Cardiac muscle cell (in vitro differentiated cells and primary cell): Measurements from ENCODE around the gene ACSBG1. TPM values are rescaled to one million over a fixed set of nuclear protein-coding genes. Genes with fewer than 3 reads are reported as not detected.
"Not testable (repeated sequence)": the region's sequence is repeated elsewhere in the genome, so short reads cannot be mapped to it uniquely, and the experiment has no call there.

Source experiments
- DNase-seq, 2 donors: peaks; one replicate each; pipeline versions ENCODE4 v3.0.0 to v3.0.0-alpha.2; 2010 to 2017; ENCODE audit warnings: low read depth in 1 of 2, low spot score in 1 of 2
- H3K27ac ChIP-seq: fragments of 200-600 bp; sonication (generic); 2 replicates; pipeline ENCODE4 v1.5.1; 2016
- H3K27me3 ChIP-seq: fragments of 200-600 bp; sonication (generic); 2 replicates; pipeline ENCODE4 v1.6.0; 2016; ENCODE audit warnings: control low read depth
- H3K36me3 ChIP-seq: fragments of 200-600 bp; sonication (generic); 2 replicates; pipeline ENCODE4 v1.5.1; 2016; ENCODE audit warnings: control low read depth
- H3K4me1 ChIP-seq: fragments of 200-600 bp; sonication (generic); 2 replicates; pipeline ENCODE4 v1.8.1; 2017; ENCODE audit warnings: low read depth, mild to moderate bottlenecking, mixed run types
- H3K4me3 ChIP-seq: fragments of 200-600 bp; sonication (generic); 2 replicates; pipeline ENCODE4 v1.5.1; 2016; ENCODE audit warnings: mild to moderate bottlenecking
- H3K9me3 ChIP-seq: fragments of 200-600 bp; sonication (generic); 2 replicates; pipeline ENCODE4 v1.5.1; 2017; ENCODE audit warnings: low read depth, mild to moderate bottlenecking, control low read depth
- CTCF ChIP-seq: IDR thresholded peaks from 2 replicates; pipeline ENCODE4 v1.5.1; 2012; ENCODE audit warnings: low read depth, mild to moderate bottlenecking, low read length
- polyA plus RNA-seq: library from polyadenylated mRNA; unstranded; fragments of >200 nt; fragmentation: Nextera tagmentation; extraction: Ambion mirVana; gene quantifications from 2 replicates; pipeline ENCODE4 v1.2.1, GENCODE V29; 2016
- total RNA-seq: library from RNA; depleted of rRNA; stranded (reverse); fragments of >200 nt; gene quantifications from 2 replicates; pipeline ENCODE4 v1.2.3, GENCODE V29; 2016

The ACSBG1 gene
- total and polyA plus RNA-seq, 2 experiments from 2014 or later, result 0.13 to 0.24 TPM

- DNase-seq, result no peak
- Histone ChIP-seq H3K27me3 (no peaks in the 10 kb centered on the region), H3K4me1 (no peaks in the 10 kb centered on the region), H3K4me3 (no peak overlapping the region), H3K36me3 (peaks cover 29% of the 10 kb centered on the region), H3K9me3 (no peaks in the 10 kb centered on the region), H3K27ac (no peak overlapping the region)
- no peak for TF ChIP-seq CTCF
Measured at GRCh38 chr15:78156653-78157052, 77.7 kb downstream of the ACSBG1 start.

- Histone ChIP-seq H3K27me3 (no peaks in the 10 kb centered on the region), H3K27ac (peak overlapping the region; percentile 42), H3K4me1 (peaks cover 3% of the 10 kb centered on the region), H3K4me3 (no peak overlapping the region), H3K36me3 (peaks cover 18% of the 10 kb centered on the region), H3K9me3 (no peaks in the 10 kb centered on the region)
- TF ChIP-seq CTCF, result no peak
- no peak for DNase-seq
Measured at GRCh38 chr15:78155355-78155939, 78.9 kb downstream of the ACSBG1 start.

- Histone ChIP-seq H3K36me3 (peaks cover 15% of the 10 kb centered on the region), H3K4me3 (no peak overlapping the region), H3K27ac (no peak overlapping the region), H3K4me1 (peaks cover 8% of the 10 kb centered on the region), H3K27me3 (no peaks in the 10 kb centered on the region), H3K9me3 (no peaks in the 10 kb centered on the region)
- TF ChIP-seq CTCF, result no peak
- DNase-seq, result no peak
Measured at GRCh38 chr15:78154955-78155354, 79.4 kb downstream of the ACSBG1 start.

GRCh38 chr15:78151075-78151474 lies 83.3 kb downstream of the ACSBG1 start:
- not testable (repeated sequence) for H3K27me3 ChIP-seq, DNase-seq, H3K9me3 ChIP-seq, H3K4me3 ChIP-seq, H3K4me1 ChIP-seq, H3K36me3 ChIP-seq
- H3K27ac ChIP-seq, result peak overlapping the region; percentile 71

GRCh38 chr15:78149805-78150751 lies 84.3 kb downstream of the ACSBG1 start:
- Histone ChIP-seq H3K4me1 (peaks cover 8% of the 10 kb centered on the region), H3K27ac (peak overlapping the region; percentile 71), H3K36me3 (no peaks in the 10 kb centered on the region), H3K9me3 (no peaks in the 10 kb centered on the region), H3K4me3 (peak overlapping the region; percentile 65), H3K27me3 (no peaks in the 10 kb centered on the region)
- no peak for TF ChIP-seq CTCF
- peak in 1 of 2 donors; percentile 18 for DNase-seq
